Measurements from ENCODE around the gene RPRML. TPM values are rescaled to one million over a fixed set of nuclear protein-coding genes. Genes with fewer than 3 reads are reported as not detected.

The RPRML gene
- total and polyA plus RNA-seq, 4 donors: 0.06 TPM; not detected in 3

DNA sequence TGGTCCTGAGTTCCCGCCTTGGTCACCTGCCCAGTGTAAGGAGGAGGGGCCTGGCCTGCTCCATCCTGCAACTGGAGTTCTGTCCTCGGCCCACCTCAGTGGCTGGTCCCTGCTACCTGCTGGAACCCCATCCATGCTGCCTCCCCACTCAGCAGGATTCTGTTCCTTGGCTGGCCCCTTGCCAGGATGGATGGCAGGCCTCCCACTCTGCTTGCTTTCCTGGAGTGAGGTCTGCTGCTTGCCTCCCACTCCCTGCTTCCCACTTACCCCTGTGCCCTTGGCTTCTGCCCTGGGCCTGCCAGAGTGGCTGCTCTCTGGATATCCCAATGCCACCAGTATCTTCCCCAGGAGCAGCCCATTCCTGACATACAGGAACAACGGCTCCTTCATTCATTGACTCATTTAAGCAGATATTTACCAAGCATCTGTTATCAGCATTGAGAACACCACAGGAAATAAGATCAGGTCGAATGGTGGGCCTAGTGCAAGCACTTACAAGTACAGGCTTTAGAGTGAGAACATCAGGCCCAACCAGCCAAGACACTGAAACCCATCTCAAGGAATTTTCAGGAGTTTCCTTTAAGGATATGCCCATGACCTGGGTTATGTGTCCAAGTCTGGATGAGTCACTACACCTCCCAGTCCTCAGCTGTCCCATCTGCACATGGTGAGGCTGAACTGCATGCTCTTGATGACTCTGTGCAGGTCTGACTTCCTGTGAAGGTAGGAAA, 17.0 kb upstream of the RPRML start:
- Histone ChIP-seq H3K9ac (ENCODE audit: low read depth in 1 of 2, low read length in 2 of 2) (no peak overlapping the region), H3K27ac (ENCODE audit: low read depth in 1 of 2, low read length in 2 of 2) (no peak overlapping the region), H3K27me3 (ENCODE audit: control insufficient read depth in 4 of 4, insufficient read depth in 4 of 4, low read length in 3 of 4) (no peaks in the 10 kb centered on the region), H3K36me3 (ENCODE audit: control insufficient read depth in 4 of 4, insufficient read depth in 3 of 4, low read depth in 1 of 4, low read length in 3 of 4) (no peaks in the 10 kb centered on the region), H3K9me3 (ENCODE audit: control insufficient read depth in 4 of 4, low read length in 3 of 4) (no peaks in the 10 kb centered on the region), H3K4me1 (ENCODE audit: control insufficient read depth in 4 of 4, insufficient read depth in 4 of 4, low read length in 3 of 4) (no peaks in the 10 kb centered on the region), H3K4me3 (ENCODE audit: low read depth in 1 of 3, low read length in 3 of 3) (no peak overlapping the region)
- TF ChIP-seq, protein P1, sequence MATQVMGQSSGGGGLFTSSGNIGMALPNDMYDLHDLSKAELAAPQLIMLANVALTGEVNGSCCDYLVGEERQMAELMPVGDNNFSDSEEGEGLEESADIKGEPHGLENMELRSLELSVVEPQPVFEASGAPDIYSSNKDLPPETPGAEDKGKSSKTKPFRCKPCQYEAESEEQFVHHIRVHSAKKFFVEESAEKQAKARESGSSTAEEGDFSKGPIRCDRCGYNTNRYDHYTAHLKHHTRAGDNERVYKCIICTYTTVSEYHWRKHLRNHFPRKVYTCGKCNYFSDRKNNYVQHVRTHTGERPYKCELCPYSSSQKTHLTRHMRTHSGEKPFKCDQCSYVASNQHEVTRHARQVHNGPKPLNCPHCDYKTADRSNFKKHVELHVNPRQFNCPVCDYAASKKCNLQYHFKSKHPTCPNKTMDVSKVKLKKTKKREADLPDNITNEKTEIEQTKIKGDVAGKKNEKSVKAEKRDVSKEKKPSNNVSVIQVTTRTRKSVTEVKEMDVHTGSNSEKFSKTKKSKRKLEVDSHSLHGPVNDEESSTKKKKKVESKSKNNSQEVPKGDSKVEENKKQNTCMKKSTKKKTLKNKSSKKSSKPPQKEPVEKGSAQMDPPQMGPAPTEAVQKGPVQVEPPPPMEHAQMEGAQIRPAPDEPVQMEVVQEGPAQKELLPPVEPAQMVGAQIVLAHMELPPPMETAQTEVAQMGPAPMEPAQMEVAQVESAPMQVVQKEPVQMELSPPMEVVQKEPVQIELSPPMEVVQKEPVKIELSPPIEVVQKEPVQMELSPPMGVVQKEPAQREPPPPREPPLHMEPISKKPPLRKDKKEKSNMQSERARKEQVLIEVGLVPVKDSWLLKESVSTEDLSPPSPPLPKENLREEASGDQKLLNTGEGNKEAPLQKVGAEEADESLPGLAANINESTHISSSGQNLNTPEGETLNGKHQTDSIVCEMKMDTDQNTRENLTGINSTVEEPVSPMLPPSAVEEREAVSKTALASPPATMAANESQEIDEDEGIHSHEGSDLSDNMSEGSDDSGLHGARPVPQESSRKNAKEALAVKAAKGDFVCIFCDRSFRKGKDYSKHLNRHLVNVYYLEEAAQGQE (IDR thresholded peaks at IDR 0.05): no peak
- TF ChIP-seq FOXA1 (IDR thresholded peaks at IDR 0.05) (no peak), FOXA2 (IDR thresholded peaks at IDR 0.05) (no peak), GABPA (IDR thresholded peaks at IDR 0.05 in 1 of 2, conservative IDR thresholded peaks at IDR 0.05 in 1 of 2) (no peak)
- TF ChIP-seq, protein P2, sequence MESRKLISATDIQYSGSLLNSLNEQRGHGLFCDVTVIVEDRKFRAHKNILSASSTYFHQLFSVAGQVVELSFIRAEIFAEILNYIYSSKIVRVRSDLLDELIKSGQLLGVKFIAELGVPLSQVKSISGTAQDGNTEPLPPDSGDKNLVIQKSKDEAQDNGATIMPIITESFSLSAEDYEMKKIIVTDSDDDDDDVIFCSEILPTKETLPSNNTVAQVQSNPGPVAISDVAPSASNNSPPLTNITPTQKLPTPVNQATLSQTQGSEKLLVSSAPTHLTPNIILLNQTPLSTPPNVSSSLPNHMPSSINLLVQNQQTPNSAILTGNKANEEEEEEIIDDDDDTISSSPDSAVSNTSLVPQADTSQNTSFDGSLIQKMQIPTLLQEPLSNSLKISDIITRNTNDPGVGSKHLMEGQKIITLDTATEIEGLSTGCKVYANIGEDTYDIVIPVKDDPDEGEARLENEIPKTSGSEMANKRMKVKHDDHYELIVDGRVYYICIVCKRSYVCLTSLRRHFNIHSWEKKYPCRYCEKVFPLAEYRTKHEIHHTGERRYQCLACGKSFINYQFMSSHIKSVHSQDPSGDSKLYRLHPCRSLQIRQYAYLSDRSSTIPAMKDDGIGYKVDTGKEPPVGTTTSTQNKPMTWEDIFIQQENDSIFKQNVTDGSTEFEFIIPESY (IDR thresholded peaks at IDR 0.05): no peak
- WGBS: 85% methylated on average over 4 of the region's 4 CpGs
- no peak for DNase-seq (ENCODE audit: low spot score)

DNA sequence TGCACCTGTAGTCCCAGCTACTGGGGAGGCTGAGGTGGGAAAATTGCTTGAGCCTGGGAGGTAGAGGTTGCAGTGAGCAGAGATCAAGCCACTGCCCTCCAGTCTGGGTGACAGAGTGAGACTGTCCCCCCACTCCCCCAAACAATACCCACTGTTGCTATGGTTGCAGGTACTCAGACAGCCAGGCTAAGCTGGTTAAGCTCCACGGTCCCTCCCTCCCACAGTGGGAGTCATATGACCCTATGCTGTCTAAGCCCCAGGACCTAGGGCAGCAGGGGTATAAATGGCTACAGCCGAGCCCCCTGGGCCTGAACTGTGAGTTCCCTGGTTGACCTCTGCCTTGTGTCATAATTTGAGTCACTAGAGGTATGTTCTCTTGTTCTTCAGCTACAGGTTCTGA, 15.9 kb upstream of the RPRML start:
- H3K4me3 ChIP-seq (ENCODE audit: low read depth in 1 of 3, low read length in 3 of 3): no peak overlapping the region
- H3K9ac ChIP-seq (ENCODE audit: low read depth in 1 of 2, low read length in 2 of 2): no peak overlapping the region
- no peaks in the 10 kb centered on the region for H3K9me3 ChIP-seq (ENCODE audit: control insufficient read depth in 4 of 4, low read length in 3 of 4)
- no peak for TF ChIP-seq RXRA (IDR thresholded peaks at IDR 0.05)
- no peak for TF ChIP-seq EGR1 (IDR thresholded peaks at IDR 0.05; ENCODE audit: low read depth in 2 of 2)
- no peak for TF ChIP-seq NR2F2 (IDR thresholded peaks at IDR 0.05)
- no peak for TF ChIP-seq HNF4G (IDR thresholded peaks at IDR 0.05)
- TF ChIP-seq, protein P3, sequence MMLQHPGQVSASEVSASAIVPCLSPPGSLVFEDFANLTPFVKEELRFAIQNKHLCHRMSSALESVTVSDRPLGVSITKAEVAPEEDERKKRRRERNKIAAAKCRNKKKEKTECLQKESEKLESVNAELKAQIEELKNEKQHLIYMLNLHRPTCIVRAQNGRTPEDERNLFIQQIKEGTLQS (IDR thresholded peaks at IDR 0.05): no peak
- TF ChIP-seq, protein P4, sequence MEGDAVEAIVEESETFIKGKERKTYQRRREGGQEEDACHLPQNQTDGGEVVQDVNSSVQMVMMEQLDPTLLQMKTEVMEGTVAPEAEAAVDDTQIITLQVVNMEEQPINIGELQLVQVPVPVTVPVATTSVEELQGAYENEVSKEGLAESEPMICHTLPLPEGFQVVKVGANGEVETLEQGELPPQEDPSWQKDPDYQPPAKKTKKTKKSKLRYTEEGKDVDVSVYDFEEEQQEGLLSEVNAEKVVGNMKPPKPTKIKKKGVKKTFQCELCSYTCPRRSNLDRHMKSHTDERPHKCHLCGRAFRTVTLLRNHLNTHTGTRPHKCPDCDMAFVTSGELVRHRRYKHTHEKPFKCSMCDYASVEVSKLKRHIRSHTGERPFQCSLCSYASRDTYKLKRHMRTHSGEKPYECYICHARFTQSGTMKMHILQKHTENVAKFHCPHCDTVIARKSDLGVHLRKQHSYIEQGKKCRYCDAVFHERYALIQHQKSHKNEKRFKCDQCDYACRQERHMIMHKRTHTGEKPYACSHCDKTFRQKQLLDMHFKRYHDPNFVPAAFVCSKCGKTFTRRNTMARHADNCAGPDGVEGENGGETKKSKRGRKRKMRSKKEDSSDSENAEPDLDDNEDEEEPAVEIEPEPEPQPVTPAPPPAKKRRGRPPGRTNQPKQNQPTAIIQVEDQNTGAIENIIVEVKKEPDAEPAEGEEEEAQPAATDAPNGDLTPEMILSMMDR (IDR thresholded peaks at IDR 0.05; ENCODE audit: low read depth, low read length, missing input control): no peak
- TF ChIP-seq, protein P5, sequence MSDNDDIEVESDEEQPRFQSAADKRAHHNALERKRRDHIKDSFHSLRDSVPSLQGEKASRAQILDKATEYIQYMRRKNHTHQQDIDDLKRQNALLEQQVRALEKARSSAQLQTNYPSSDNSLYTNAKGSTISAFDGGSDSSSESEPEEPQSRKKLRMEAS (IDR thresholded peaks at IDR 0.05): no peak
- no peak for TF ChIP-seq FOXA2 (IDR thresholded peaks at IDR 0.05)
- TF ChIP-seq SP1 (IDR thresholded peaks at IDR 0.05): no peak
- TF ChIP-seq FOXA1 (IDR thresholded peaks at IDR 0.05): no peak
- no peak for TF ChIP-seq YY1 (IDR thresholded peaks at IDR 0.05)
- no peak for TF ChIP-seq HNF4A (conservative IDR thresholded peaks at IDR 0.05)
- H3K4me1 ChIP-seq (ENCODE audit: control insufficient read depth in 4 of 4, insufficient read depth in 4 of 4, low read length in 3 of 4): no peaks in the 10 kb centered on the region
- H3K36me3 ChIP-seq (ENCODE audit: control insufficient read depth in 4 of 4, insufficient read depth in 3 of 4, low read depth in 1 of 4, low read length in 3 of 4): no peaks in the 10 kb centered on the region
- no peak overlapping the region for H3K27ac ChIP-seq (ENCODE audit: low read depth in 1 of 2, low read length in 2 of 2)
- 91% methylated on average over 2 of the region's 2 CpGs for WGBS
- no peaks in the 10 kb centered on the region for H3K27me3 ChIP-seq (ENCODE audit: control insufficient read depth in 4 of 4, insufficient read depth in 4 of 4, low read length in 3 of 4)
- no peak for DNase-seq (ENCODE audit: low spot score)

Measured in liver (tissue), 9 donors.